ENCODE results near the gene DST.
"Not testable (repeated sequence)": the region's sequence is repeated elsewhere in the genome, so short reads cannot be mapped to it uniquely, and the experiment has no call there.

DST gene

GRCh38 chr6:56663344-56663743 is 20.7 kb upstream of the DST start:
- no peak for DNase-seq (ENCODE audit: low read depth in 3 of 3)

- not testable (repeated sequence) for DNase-seq (ENCODE audit: low read depth in 3 of 3)
Observed at GRCh38 chr6:56661338-56661737, 18.6 kb upstream of the DST start.

GRCh38 chr6:56660381-56660730 is 17.7 kb upstream of the DST start:
- DNase-seq (ENCODE audit: low read depth in 3 of 3) = no peak

GRCh38 chr6:56659721-56660380 is 17.2 kb upstream of the DST start:
- no peak for DNase-seq (ENCODE audit: low read depth in 3 of 3)

GRCh38 chr6:56658326-56658725 is 15.6 kb upstream of the DST start:
- DNase-seq (ENCODE audit: low read depth in 3 of 3) = no peak

- DNase-seq (ENCODE audit: low read depth in 3 of 3) = no peak
Observed at GRCh38 chr6:56657354-56657753, 14.7 kb upstream of the DST start.

- no peak for DNase-seq (ENCODE audit: low read depth in 3 of 3)
Observed at GRCh38 chr6:56656466-56656865, 13.8 kb upstream of the DST start.

- DNase-seq (ENCODE audit: low read depth in 3 of 3) = no peak
Observed at GRCh38 chr6:56655996-56656395, 13.3 kb upstream of the DST start.

- DNase-seq (ENCODE audit: low read depth in 3 of 3) = no peak
Observed at GRCh38 chr6:56655249-56655648, 12.6 kb upstream of the DST start.

- DNase-seq (ENCODE audit: low read depth in 3 of 3) = no peak
Observed at GRCh38 chr6:56652994-56653393, 10.3 kb upstream of the DST start.

GRCh38 chr6:56652231-56652630 is 9.5 kb upstream of the DST start:
- DNase-seq (ENCODE audit: low read depth in 3 of 3) = no peak

GRCh38 chr6:56650191-56650590 is 7.5 kb upstream of the DST start:
- DNase-seq (ENCODE audit: low read depth in 3 of 3) = no peak

- no peak for DNase-seq (ENCODE audit: low read depth in 3 of 3)
Observed at GRCh38 chr6:56649782-56650181, 7.1 kb upstream of the DST start.

- DNase-seq (ENCODE audit: low read depth in 3 of 3) = no peak
Observed at GRCh38 chr6:56649053-56649769, 6.5 kb upstream of the DST start.

- no peak for DNase-seq (ENCODE audit: low read depth in 3 of 3)
Observed at GRCh38 chr6:56647172-56647762, 4.6 kb upstream of the DST start.

GRCh38 chr6:56644366-56644765 is 1.7 kb upstream of the DST start:
- no peak for DNase-seq (ENCODE audit: low read depth in 3 of 3)

- DNase-seq (ENCODE audit: low read depth in 3 of 3) = no peak
Observed at GRCh38 chr6:56643379-56644089, 845 bp upstream of the DST start.

- no peak for DNase-seq (ENCODE audit: low read depth in 3 of 3)
Observed at GRCh38 chr6:56640374-56640773, 2.3 kb downstream of the DST start.

- no peak for DNase-seq (ENCODE audit: low read depth in 3 of 3)
Observed at GRCh38 chr6:56638760-56639159, 3.9 kb downstream of the DST start.

- no peak for DNase-seq (ENCODE audit: low read depth in 3 of 3)
Observed at GRCh38 chr6:56637640-56638039, 5.0 kb downstream of the DST start.

- DNase-seq (ENCODE audit: low read depth in 3 of 3) = no peak
Observed at GRCh38 chr6:56628105-56628504, 14.6 kb downstream of the DST start.

- no peak for DNase-seq (ENCODE audit: low read depth in 3 of 3)
Observed at GRCh38 chr6:56625356-56625755, 17.3 kb downstream of the DST start.

GRCh38 chr6:56624728-56625069 is 18.0 kb downstream of the DST start:
- DNase-seq (ENCODE audit: low read depth in 3 of 3) = no peak
